ENCODE measurements around the gene GDF2.

Gene GDF2

GRCh38 chr10:47365431-47366180 is 43.4 kb downstream of the GDF2 start:
- Histone ChIP-seq H3K4me1 (ENCODE audit: insufficient read depth, low read length) (peaks cover 4% of the 10 kb centered on the region; the same call in 1 of the 2 replicates), H3K27ac (ENCODE audit: low read depth, low read length) (no peak overlapping the region), H3K4me3 (ENCODE audit: low read length) (no peak overlapping the region), H3K9ac (ENCODE audit: low read depth, low read length) (no peak overlapping the region), H3K36me3 (ENCODE audit: insufficient read depth, low read length) (no peaks in the 10 kb centered on the region), H3K27me3 (ENCODE audit: insufficient read depth, low read length) (no peaks in the 10 kb centered on the region), H3K9me3 (ENCODE audit: insufficient read depth, low read depth, low read length) (no peaks in the 10 kb centered on the region)
- WGBS, result 91% methylated on average over 9 of the region's 9 CpGs

GRCh38 chr10:47366181-47366631 is 44.0 kb downstream of the GDF2 start:
- Histone ChIP-seq H3K4me3 (ENCODE audit: low read length) (no peak overlapping the region), H3K36me3 (ENCODE audit: insufficient read depth, low read length) (no peaks in the 10 kb centered on the region), H3K9ac (ENCODE audit: low read depth, low read length) (no peak overlapping the region), H3K27me3 (ENCODE audit: insufficient read depth, low read length) (no peaks in the 10 kb centered on the region), H3K27ac (ENCODE audit: low read depth, low read length) (no peak overlapping the region), H3K9me3 (ENCODE audit: insufficient read depth, low read depth, low read length) (no peaks in the 10 kb centered on the region), H3K4me1 (ENCODE audit: insufficient read depth, low read length) (peaks cover 4% of the 10 kb centered on the region; the same call in 1 of the 2 replicates)
- 90% methylated on average over 5 of the region's 5 CpGs for WGBS

- Histone ChIP-seq H3K27me3 (ENCODE audit: insufficient read depth, low read length) (no peaks in the 10 kb centered on the region), H3K27ac (ENCODE audit: low read depth, low read length) (no peak overlapping the region), H3K9me3 (ENCODE audit: insufficient read depth, low read depth, low read length) (no peaks in the 10 kb centered on the region)
Measured at GRCh38 chr10:47366731-47367460, 44.6 kb downstream of the GDF2 start.

GRCh38 chr10:47367646-47368045 is 45.4 kb downstream of the GDF2 start:
- Histone ChIP-seq H3K4me3 (ENCODE audit: low read length) (no peak overlapping the region), H3K4me1 (ENCODE audit: insufficient read depth, low read length) (peaks cover 7% of the 10 kb centered on the region; the same call in 1 of the 2 replicates), H3K36me3 (ENCODE audit: insufficient read depth, low read length) (no peaks in the 10 kb centered on the region), H3K9ac (ENCODE audit: low read depth, low read length) (no peak overlapping the region), H3K27ac (ENCODE audit: low read depth, low read length) (no peak overlapping the region), H3K27me3 (ENCODE audit: insufficient read depth, low read length) (no peaks in the 10 kb centered on the region), H3K9me3 (ENCODE audit: insufficient read depth, low read depth, low read length) (no peaks in the 10 kb centered on the region)
- WGBS, result 94% methylated on average over 11 of the region's 11 CpGs

More at GRCh38 chr10:47366731-47367460, 44.6 kb downstream of the GDF2 start:
- H3K4me3 ChIP-seq (ENCODE audit: low read length), result no peak overlapping the region
- no peak overlapping the region for H3K9ac ChIP-seq (ENCODE audit: low read depth, low read length)
- peaks cover 6% of the 10 kb centered on the region; the same call in 1 of the 2 replicates for H3K4me1 ChIP-seq (ENCODE audit: insufficient read depth, low read length)
- no peaks in the 10 kb centered on the region for H3K36me3 ChIP-seq (ENCODE audit: insufficient read depth, low read length)
- WGBS, result 91% methylated on average over 7 of the region's 8 CpGs

GRCh38 chr10:47368431-47369180 is 46.4 kb downstream of the GDF2 start:
- WGBS, result 95% methylated on average over 24 of the region's 24 CpGs
- Histone ChIP-seq H3K4me3 (ENCODE audit: low read length) (no peak overlapping the region), H3K27ac (ENCODE audit: low read depth, low read length) (no peak overlapping the region), H3K36me3 (ENCODE audit: insufficient read depth, low read length) (no peaks in the 10 kb centered on the region), H3K9me3 (ENCODE audit: insufficient read depth, low read depth, low read length) (no peaks in the 10 kb centered on the region), H3K9ac (ENCODE audit: low read depth, low read length) (no peak overlapping the region), H3K27me3 (ENCODE audit: insufficient read depth, low read length) (no peaks in the 10 kb centered on the region), H3K4me1 (ENCODE audit: insufficient read depth, low read length) (peaks cover 7% of the 10 kb centered on the region; the same call in 1 of the 2 replicates)

GRCh38 chr10:47369251-47369894 is 47.1 kb downstream of the GDF2 start:
- Histone ChIP-seq H3K27me3 (ENCODE audit: insufficient read depth, low read length) (no peaks in the 10 kb centered on the region), H3K9ac (ENCODE audit: low read depth, low read length) (no peak overlapping the region), H3K27ac (ENCODE audit: low read depth, low read length) (no peak overlapping the region), H3K4me3 (ENCODE audit: low read length) (no peak overlapping the region), H3K9me3 (ENCODE audit: insufficient read depth, low read depth, low read length) (no peaks in the 10 kb centered on the region), H3K36me3 (ENCODE audit: insufficient read depth, low read length) (no peaks in the 10 kb centered on the region), H3K4me1 (ENCODE audit: insufficient read depth, low read length) (peaks cover 3% of the 10 kb centered on the region; the same call in 1 of the 2 replicates)
- 95% methylated on average over 9 of the region's 9 CpGs for WGBS

- Histone ChIP-seq H3K27me3 (ENCODE audit: insufficient read depth, low read length) (no peaks in the 10 kb centered on the region), H3K27ac (ENCODE audit: low read depth, low read length) (no peak overlapping the region), H3K4me1 (ENCODE audit: insufficient read depth, low read length) (peaks cover 3% of the 10 kb centered on the region; the same call in 1 of the 2 replicates), H3K4me3 (ENCODE audit: low read length) (no peak overlapping the region), H3K9me3 (ENCODE audit: insufficient read depth, low read depth, low read length) (no peaks in the 10 kb centered on the region), H3K36me3 (ENCODE audit: insufficient read depth, low read length) (no peaks in the 10 kb centered on the region), H3K9ac (ENCODE audit: low read depth, low read length) (no peak overlapping the region)
- WGBS, result 94% methylated on average over 11 of the region's 11 CpGs
Measured at GRCh38 chr10:47370015-47370767, 47.9 kb downstream of the GDF2 start.

GRCh38 chr10:47370878-47371277 is 48.6 kb downstream of the GDF2 start:
- Histone ChIP-seq H3K9ac (ENCODE audit: low read depth, low read length) (no peak overlapping the region), H3K4me1 (ENCODE audit: insufficient read depth, low read length) (peaks cover 3% of the 10 kb centered on the region; the same call in 1 of the 2 replicates), H3K9me3 (ENCODE audit: insufficient read depth, low read depth, low read length) (no peaks in the 10 kb centered on the region), H3K27me3 (ENCODE audit: insufficient read depth, low read length) (no peaks in the 10 kb centered on the region), H3K4me3 (ENCODE audit: low read length) (no peak overlapping the region), H3K36me3 (ENCODE audit: insufficient read depth, low read length) (no peaks in the 10 kb centered on the region), H3K27ac (ENCODE audit: low read depth, low read length) (no peak overlapping the region)
- 96% methylated on average over 7 of the region's 7 CpGs for WGBS

GRCh38 chr10:47371629-47372485 is 49.6 kb downstream of the GDF2 start:
- Histone ChIP-seq H3K27ac (ENCODE audit: low read depth, low read length) (no peak overlapping the region), H3K9ac (ENCODE audit: low read depth, low read length) (no peak overlapping the region), H3K4me3 (ENCODE audit: low read length) (no peak overlapping the region), H3K27me3 (ENCODE audit: insufficient read depth, low read length) (no peaks in the 10 kb centered on the region), H3K4me1 (ENCODE audit: insufficient read depth, low read length) (peaks cover 3% of the 10 kb centered on the region; the same call in 1 of the 2 replicates), H3K36me3 (ENCODE audit: insufficient read depth, low read length) (no peaks in the 10 kb centered on the region), H3K9me3 (ENCODE audit: insufficient read depth, low read depth, low read length) (no peaks in the 10 kb centered on the region)
- 88% methylated on average over 6 of the region's 7 CpGs for WGBS

Data from HUES64 (cell line).